Measurements from ENCODE around the gene CRELD1.

GRCh38 chr3:9986230-9986725 is 52.6 kb downstream of the CRELD1 start:
- no peak for TF ChIP-seq POLR2AphosphoS5 (IDR thresholded peaks at IDR 0.05; ENCODE audit: low read depth, low read length)
- no peak for TF ChIP-seq EP300 (IDR thresholded peaks at IDR 0.05; ENCODE audit: borderline replicate concordance in 1 of 2, low read depth in 1 of 2, low read length in 1 of 2)
- no peak for TF ChIP-seq ZBTB33 (IDR thresholded peaks at IDR 0.05; ENCODE audit: borderline replicate concordance, low read depth)
- TF ChIP-seq CTCF (IDR thresholded peaks at IDR 0.05) = no peak
- no peak for TF ChIP-seq YY1 (IDR thresholded peaks at IDR 0.05; ENCODE audit: low read depth)
